ENCODE data around the gene BCHE.

Gene BCHE

GRCh38 chr3:165799026-165799425, 38.2 kb downstream of the BCHE start:
- H3K9me3 Mint-ChIP-seq: peaks cover 6% of the 10 kb centered on the region
- DNase-seq: no peak
- H3K27ac Mint-ChIP-seq: no peak overlapping the region
- no peaks in the 10 kb centered on the region for H3K27me3 Mint-ChIP-seq
- H3K4me3 Mint-ChIP-seq: no peak overlapping the region
- no peaks in the 10 kb centered on the region for H3K36me3 Mint-ChIP-seq (ENCODE audit: low read depth)
- ATAC-seq: no peak
- H3K4me1 Mint-ChIP-seq: no peaks in the 10 kb centered on the region

GRCh38 chr3:165797551-165797950, 39.7 kb downstream of the BCHE start:
- H3K36me3 Mint-ChIP-seq (ENCODE audit: low read depth): no peaks in the 10 kb centered on the region
- H3K4me3 Mint-ChIP-seq: no peak overlapping the region
- ATAC-seq: no peak
- no peak for DNase-seq
- H3K27ac Mint-ChIP-seq: no peak overlapping the region
- H3K4me1 Mint-ChIP-seq: no peaks in the 10 kb centered on the region
- H3K9me3 Mint-ChIP-seq: peaks cover 6% of the 10 kb centered on the region
- no peaks in the 10 kb centered on the region for H3K27me3 Mint-ChIP-seq

- H3K36me3 Mint-ChIP-seq (ENCODE audit: low read depth): no peaks in the 10 kb centered on the region
- peaks cover 6% of the 10 kb centered on the region for H3K9me3 Mint-ChIP-seq
- H3K4me1 Mint-ChIP-seq: no peaks in the 10 kb centered on the region
- no peak for ATAC-seq
- H3K27me3 Mint-ChIP-seq: no peaks in the 10 kb centered on the region
- DNase-seq: no peak
- no peak overlapping the region for H3K27ac Mint-ChIP-seq
- no peak overlapping the region for H3K4me3 Mint-ChIP-seq
Measured at GRCh38 chr3:165796701-165797100, 40.5 kb downstream of the BCHE start.

GRCh38 chr3:165788531-165788930, 48.7 kb downstream of the BCHE start:
- H3K36me3 Mint-ChIP-seq (ENCODE audit: low read depth): no peaks in the 10 kb centered on the region
- no peak for DNase-seq
- H3K4me1 Mint-ChIP-seq: no peaks in the 10 kb centered on the region
- peaks cover 22% of the 10 kb centered on the region for H3K9me3 Mint-ChIP-seq
- H3K4me3 Mint-ChIP-seq: no peak overlapping the region
- H3K27me3 Mint-ChIP-seq: no peaks in the 10 kb centered on the region
- H3K27ac Mint-ChIP-seq: no peak overlapping the region
- no peak for ATAC-seq

- H3K4me3 Mint-ChIP-seq: no peak overlapping the region
- no peak overlapping the region for H3K27ac Mint-ChIP-seq
- no peak for ATAC-seq
- H3K36me3 Mint-ChIP-seq (ENCODE audit: low read depth): no peaks in the 10 kb centered on the region
- peaks cover 21% of the 10 kb centered on the region for H3K9me3 Mint-ChIP-seq
- DNase-seq: no peak
- no peaks in the 10 kb centered on the region for H3K4me1 Mint-ChIP-seq
- no peaks in the 10 kb centered on the region for H3K27me3 Mint-ChIP-seq
Measured at GRCh38 chr3:165786013-165786412, 51.2 kb downstream of the BCHE start.

- Mint-ChIP-seq H3K27ac (no peak overlapping the region), H3K4me3 (no peak overlapping the region), H3K9me3 (peaks cover 13% of the 10 kb centered on the region), H3K27me3 (no peaks in the 10 kb centered on the region), H3K4me1 (no peaks in the 10 kb centered on the region), H3K36me3 (ENCODE audit: low read depth) (no peaks in the 10 kb centered on the region)
- ATAC-seq: no peak
- DNase-seq: no peak
Measured at GRCh38 chr3:165784337-165784736, 52.9 kb downstream of the BCHE start.

- Mint-ChIP-seq H3K4me3 (no peak overlapping the region), H3K27ac (no peak overlapping the region)
Measured at GRCh38 chr3:165783383-165783782, 53.8 kb downstream of the BCHE start.

GRCh38 chr3:165778891-165779290, 58.3 kb downstream of the BCHE start:
- ATAC-seq (no peak), DNase-seq (no peak)
- H3K27ac Mint-ChIP-seq: no peak overlapping the region
- no peaks in the 10 kb centered on the region for H3K36me3 Mint-ChIP-seq (ENCODE audit: low read depth)
- H3K27me3 Mint-ChIP-seq: no peaks in the 10 kb centered on the region
- peaks cover 4% of the 10 kb centered on the region for H3K9me3 Mint-ChIP-seq
- H3K4me1 Mint-ChIP-seq: no peaks in the 10 kb centered on the region
- no peak overlapping the region for H3K4me3 Mint-ChIP-seq

More at GRCh38 chr3:165783383-165783782, 53.8 kb downstream of the BCHE start:
- Mint-ChIP-seq H3K27me3 (no peaks in the 10 kb centered on the region), H3K4me1 (no peaks in the 10 kb centered on the region), H3K36me3 (ENCODE audit: low read depth) (no peaks in the 10 kb centered on the region), H3K9me3 (peaks cover 13% of the 10 kb centered on the region)
- ATAC-seq (no peak), DNase-seq (no peak)

- no peaks in the 10 kb centered on the region for H3K36me3 Mint-ChIP-seq (ENCODE audit: low read depth)
- no peak overlapping the region for H3K27ac Mint-ChIP-seq
- DNase-seq (no peak), ATAC-seq (no peak)
- H3K27me3 Mint-ChIP-seq: no peaks in the 10 kb centered on the region
- peaks cover 4% of the 10 kb centered on the region for H3K9me3 Mint-ChIP-seq
- H3K4me1 Mint-ChIP-seq: no peaks in the 10 kb centered on the region
- no peak overlapping the region for H3K4me3 Mint-ChIP-seq
Measured at GRCh38 chr3:165778456-165778855, 58.8 kb downstream of the BCHE start.

- ATAC-seq: no peak
- no peaks in the 10 kb centered on the region for H3K27me3 Mint-ChIP-seq
Measured at GRCh38 chr3:165775824-165776223, 61.4 kb downstream of the BCHE start.

GRCh38 chr3:165770781-165771180, 66.4 kb downstream of the BCHE start:
- Mint-ChIP-seq H3K4me1 (no peaks in the 10 kb centered on the region), H3K36me3 (ENCODE audit: low read depth) (no peaks in the 10 kb centered on the region), H3K27ac (no peak overlapping the region), H3K27me3 (no peaks in the 10 kb centered on the region), H3K4me3 (no peak overlapping the region), H3K9me3 (peaks cover 4% of the 10 kb centered on the region)
- ATAC-seq (no peak), DNase-seq (no peak)

More at GRCh38 chr3:165775824-165776223, 61.4 kb downstream of the BCHE start:
- no peaks in the 10 kb centered on the region for H3K36me3 Mint-ChIP-seq (ENCODE audit: low read depth)
- H3K9me3 Mint-ChIP-seq: no peaks in the 10 kb centered on the region
- H3K4me1 Mint-ChIP-seq: no peaks in the 10 kb centered on the region
- H3K27ac Mint-ChIP-seq: no peak overlapping the region
- DNase-seq: no peak
- H3K4me3 Mint-ChIP-seq: no peak overlapping the region

GRCh38 chr3:165768680-165769079, 68.5 kb downstream of the BCHE start:
- no peak for DNase-seq
- no peaks in the 10 kb centered on the region for H3K27me3 Mint-ChIP-seq
- no peak overlapping the region for H3K27ac Mint-ChIP-seq
- peaks cover 8% of the 10 kb centered on the region for H3K9me3 Mint-ChIP-seq
- ATAC-seq: no peak
- no peaks in the 10 kb centered on the region for H3K36me3 Mint-ChIP-seq (ENCODE audit: low read depth)
- no peaks in the 10 kb centered on the region for H3K4me1 Mint-ChIP-seq
- H3K4me3 Mint-ChIP-seq: no peak overlapping the region

- H3K4me1 Mint-ChIP-seq: no peaks in the 10 kb centered on the region
- no peak for DNase-seq
- no peaks in the 10 kb centered on the region for H3K27me3 Mint-ChIP-seq
- no peak overlapping the region for H3K4me3 Mint-ChIP-seq
- no peaks in the 10 kb centered on the region for H3K36me3 Mint-ChIP-seq (ENCODE audit: low read depth)
- ATAC-seq: no peak
- H3K9me3 Mint-ChIP-seq: no peaks in the 10 kb centered on the region
- H3K27ac Mint-ChIP-seq: no peak overlapping the region
Measured at GRCh38 chr3:165759041-165759440, 78.2 kb downstream of the BCHE start.

- Mint-ChIP-seq H3K9me3 (no peaks in the 10 kb centered on the region), H3K4me3 (no peak overlapping the region), H3K27ac (no peak overlapping the region), H3K4me1 (no peaks in the 10 kb centered on the region), H3K27me3 (no peaks in the 10 kb centered on the region), H3K36me3 (ENCODE audit: low read depth) (no peaks in the 10 kb centered on the region)
- ATAC-seq (no peak), DNase-seq (no peak)
Measured at GRCh38 chr3:165755571-165755970, 81.7 kb downstream of the BCHE start.

GRCh38 chr3:165754219-165755007, 82.8 kb downstream of the BCHE start:
- no peak overlapping the region for H3K27ac Mint-ChIP-seq
- DNase-seq (no peak), ATAC-seq (no peak)
- H3K4me1 Mint-ChIP-seq: no peaks in the 10 kb centered on the region
- H3K27me3 Mint-ChIP-seq: no peaks in the 10 kb centered on the region
- H3K4me3 Mint-ChIP-seq: no peak overlapping the region
- no peaks in the 10 kb centered on the region for H3K36me3 Mint-ChIP-seq (ENCODE audit: low read depth)
- no peaks in the 10 kb centered on the region for H3K9me3 Mint-ChIP-seq

- Mint-ChIP-seq H3K27ac (no peak overlapping the region), H3K27me3 (no peaks in the 10 kb centered on the region), H3K36me3 (ENCODE audit: low read depth) (no peaks in the 10 kb centered on the region), H3K4me1 (no peaks in the 10 kb centered on the region), H3K9me3 (no peaks in the 10 kb centered on the region), H3K4me3 (no peak overlapping the region)
- DNase-seq (no peak), ATAC-seq (no peak)
Measured at GRCh38 chr3:165753560-165753959, 83.7 kb downstream of the BCHE start.
